CD8-positive, alpha-beta memory T cell (primary cell): ENCODE results near the gene EMID1. TPM values are rescaled to one million over a fixed set of nuclear protein-coding genes. Genes with fewer than 3 reads are reported as not detected.

Experiments used
- CTCF ChIA-PET: fragments of 350-600 bp; sonication (Branson Sonifier 250); formaldehyde crosslinking; loops from one replicate; lab custom pipeline; 2021; ENCODE audit warnings: antibody characterized with exemption; lab: Charles Lee
- POLR2A ChIA-PET: fragments of 350-600 bp; sonication (Branson Sonifier 250); formaldehyde crosslinking; loops from one replicate; lab custom pipeline; 2021; ENCODE audit warnings: antibody characterized with exemption; lab: Charles Lee
- DNase-seq, 5 donors: peaks; one replicate each; pipeline versions ENCODE4 v3.0.0 to v3.0.0-alpha.2; 2020 to 2022; ENCODE audit warnings: mixed read lengths in 1 of 5
- H3K27ac ChIP-seq: one replicate; pipeline ENCODE4 v1.7.0; 2013; ENCODE audit warnings: low read depth, mild to moderate bottlenecking, low read length, moderate library complexity
- H3K27me3 ChIP-seq: 2 replicates; pipeline ENCODE4 v1.7.0; 2013; ENCODE audit warnings: low read length, mild to moderate bottlenecking; ENCODE audit not compliant: insufficient read depth, poor library complexity, severe bottlenecking
- H3K36me3 ChIP-seq: 2 replicates; pipeline ENCODE4 v1.7.0; 2013; ENCODE audit warnings: mild to moderate bottlenecking, low read length, moderate library complexity; ENCODE audit not compliant: insufficient read depth
- H3K4me1 ChIP-seq: 2 replicates; pipeline ENCODE4 v1.7.0; 2013; ENCODE audit warnings: mild to moderate bottlenecking, low read length, moderate library complexity; ENCODE audit not compliant: insufficient read depth
- H3K4me3 ChIP-seq: 2 replicates; pipeline ENCODE4 v1.7.0; 2013; ENCODE audit warnings: mild to moderate bottlenecking, low read length
- H3K9me3 ChIP-seq: 2 replicates; pipeline ENCODE4 v1.7.0; 2013; ENCODE audit warnings: mild to moderate bottlenecking, low read length
- H3K27ac Mint-ChIP-seq, 8 donors: one replicate each; pipeline ENCODE4 v1.8.0; 2020 to 2021; ENCODE audit warnings: mixed read lengths in 8 of 8, mild to moderate bottlenecking in 6 of 8, inconsistent platforms in 3 of 8, moderate library complexity in 3 of 8
- H3K27me3 Mint-ChIP-seq, 2 donors: one replicate each; pipeline ENCODE4 v1.8.0; 2020 to 2021; ENCODE audit warnings: mixed read lengths in 2 of 2, mild to moderate bottlenecking in 1 of 2, moderate library complexity in 1 of 2
- H3K36me3 Mint-ChIP-seq, 3 donors: one replicate each; pipeline ENCODE4 v1.8.0; 2020 to 2021; ENCODE audit warnings: mixed read lengths in 3 of 3, inconsistent platforms in 1 of 3, mild to moderate bottlenecking in 1 of 3
- H3K4me1 Mint-ChIP-seq, 3 donors: one replicate each; pipeline ENCODE4 v1.8.0; 2020 to 2021; ENCODE audit warnings: mixed read lengths in 3 of 3, inconsistent platforms in 1 of 3, mild to moderate bottlenecking in 1 of 3
- H3K4me3 Mint-ChIP-seq, 7 donors: one replicate each; pipeline ENCODE4 v1.8.0; 2020 to 2021; ENCODE audit warnings: mixed read lengths in 7 of 7, mild to moderate bottlenecking in 6 of 7, moderate library complexity in 4 of 7, inconsistent platforms in 2 of 7
- H3K9me3 Mint-ChIP-seq, 5 donors: one replicate each; pipeline ENCODE4 v1.8.0; 2020 to 2022; ENCODE audit warnings: mixed read lengths in 5 of 5, mild to moderate bottlenecking in 3 of 5, moderate library complexity in 2 of 5, inconsistent platforms in 1 of 5
- polyA plus RNA-seq: library from polyadenylated mRNA; unstranded; fragments of 300-500 nt; fragmentation: Illumina TruSeq; gene quantifications from one replicate; pipeline ENCODE4 v1.2.3, GENCODE V29; 2021
- total RNA-seq, 2 experiments: library from RNA; stranded (reverse); gene quantifications; one replicate each; pipeline ENCODE4 v1.2.3, GENCODE V29; 2021

Gene EMID1
- total and polyA plus RNA-seq, 3 experiments from 2014 or later, result 0.31 TPM; not detected in 2

GRCh38 chr22:29306835-29307595 lies 101.3 kb downstream of the EMID1 start:
- peak overlapping the region; percentile 79 to 84 (median 82) for H3K4me3 Mint-ChIP-seq
- Histone ChIP-seq H3K9me3 (no peaks in the 10 kb centered on the region), H3K4me1 (peaks cover 3% of the 10 kb centered on the region), H3K27ac (peak overlapping the region; percentile 24), H3K27me3 (peaks cover 8% of the 10 kb centered on the region), H3K36me3 (no peaks in the 10 kb centered on the region), H3K4me3 (peak overlapping the region; percentile 56)
- peaks cover 9 to 22% of the 10 kb centered on the region in 2 donors for H3K27me3 Mint-ChIP-seq
- H3K9me3 Mint-ChIP-seq, result no peaks in the 10 kb centered on the region
- peak overlapping the region in 2 of 8 donors; percentile 34 to 76 for H3K27ac Mint-ChIP-seq
- H3K4me1 Mint-ChIP-seq, result peaks cover 10 to 35% (median 12%) of the 10 kb centered on the region in 3 donors
- no peaks in the 10 kb centered on the region for H3K36me3 Mint-ChIP-seq
- CTCF ChIA-PET, result no interaction called here
- DNase-seq, result peak in 3 of 5 donors; percentile 16 to 35 (median 20)
- POLR2A ChIA-PET, result no interaction called here

- ChIA-PET CTCF (no interaction called here), POLR2A (no interaction called here)
- peaks cover 3% of the 10 kb centered on the region for H3K4me1 ChIP-seq
- DNase-seq, result no peak
- H3K27ac Mint-ChIP-seq, result peak overlapping the region in 2 of 8 donors; percentile 34 to 76
- peaks cover 11 to 28% of the 10 kb centered on the region in 2 donors for H3K27me3 Mint-ChIP-seq
- no peaks in the 10 kb centered on the region for H3K9me3 ChIP-seq
- H3K27ac ChIP-seq, result peak overlapping the region; percentile 4
- no peaks in the 10 kb centered on the region for H3K36me3 ChIP-seq
- no peaks in the 10 kb centered on the region for H3K36me3 Mint-ChIP-seq
- H3K4me3 ChIP-seq, result no peak overlapping the region
- H3K4me1 Mint-ChIP-seq, result peaks cover 10 to 36% (median 12%) of the 10 kb centered on the region in 3 donors
- peaks cover 8% of the 10 kb centered on the region for H3K27me3 ChIP-seq
- no peaks in the 10 kb centered on the region for H3K9me3 Mint-ChIP-seq
- H3K4me3 Mint-ChIP-seq, result peak overlapping the region; percentile 77 to 84 (median 79)
Measured at GRCh38 chr22:29307596-29308147, 102.0 kb downstream of the EMID1 start.

GRCh38 chr22:29308148-29308790 lies 102.6 kb downstream of the EMID1 start:
- H3K36me3 ChIP-seq, result no peaks in the 10 kb centered on the region
- Mint-ChIP-seq H3K4me3 (peak overlapping the region; percentile 15 to 85 (median 34)), H3K27ac (peak overlapping the region in 2 of 8 donors; percentile 13 to 17), H3K4me1 (peaks cover 10 to 42% (median 12%) of the 10 kb centered on the region in 3 donors), H3K36me3 (no peaks in the 10 kb centered on the region), H3K27me3 (peaks cover 13 to 34% of the 10 kb centered on the region in 2 donors), H3K9me3 (no peaks in the 10 kb centered on the region)
- no peaks in the 10 kb centered on the region for H3K9me3 ChIP-seq
- no peak overlapping the region for H3K27ac ChIP-seq
- peaks cover 3% of the 10 kb centered on the region for H3K4me1 ChIP-seq
- H3K27me3 ChIP-seq, result peaks cover 14% of the 10 kb centered on the region
- POLR2A ChIA-PET, result no interaction called here
- no peak for DNase-seq
- CTCF ChIA-PET, result no interaction called here
- no peak overlapping the region for H3K4me3 ChIP-seq

- Mint-ChIP-seq H3K4me1 (peaks cover 13 to 47% (median 14%) of the 10 kb centered on the region in 3 donors), H3K9me3 (no peaks in the 10 kb centered on the region), H3K36me3 (no peaks in the 10 kb centered on the region), H3K27me3 (peaks cover 17 to 40% of the 10 kb centered on the region in 2 donors), H3K27ac (peak overlapping the region in 2 of 8 donors; percentile 13 to 17), H3K4me3 (peak overlapping the region; percentile 15 to 85 (median 34))
- no peaks in the 10 kb centered on the region for H3K36me3 ChIP-seq
- H3K27ac ChIP-seq, result no peak overlapping the region
- ChIA-PET POLR2A (no interaction called here), CTCF (no interaction called here)
- peaks cover 5% of the 10 kb centered on the region for H3K4me1 ChIP-seq
- H3K9me3 ChIP-seq, result no peaks in the 10 kb centered on the region
- H3K27me3 ChIP-seq, result peaks cover 17% of the 10 kb centered on the region
- no peak overlapping the region for H3K4me3 ChIP-seq
- DNase-seq, result peak in 2 of 5 donors; percentile 18 to 45
Measured at GRCh38 chr22:29308791-29309262, 103.1 kb downstream of the EMID1 start.

Other genes with a start within 250 kb of the EMID1 start
- gene C22orf31, start 144.1 kb upstream of the EMID1 start, total RNA-seq, result not detected
- gene C22orf31, start 144.1 kb upstream of the EMID1 start, polyA plus RNA-seq, result not detected
- under 1 TPM; 0.16 to 0.28 TPM for gene KREMEN1, start 132.9 kb upstream of the EMID1 start, total RNA-seq
- not detected for gene KREMEN1, start 132.9 kb upstream of the EMID1 start, polyA plus RNA-seq
- gene RHBDD3, start 62.1 kb downstream of the EMID1 start, total RNA-seq, result 10 to 100 TPM; 37.9 to 41.0 TPM
- gene RHBDD3, start 62.1 kb downstream of the EMID1 start, polyA plus RNA-seq, result 10.4 TPM
- 100 to 1,000 TPM; 312 to 327 TPM for gene EWSR1, start 62.4 kb downstream of the EMID1 start, total RNA-seq
- 219 TPM for gene EWSR1, start 62.4 kb downstream of the EMID1 start, polyA plus RNA-seq
- gene GAS2L1, start 100.8 kb downstream of the EMID1 start, total RNA-seq, result under 1 TPM; 0.61 to 0.71 TPM
- 0.58 TPM for gene GAS2L1, start 100.8 kb downstream of the EMID1 start, polyA plus RNA-seq
- not detected for gene RASL10A, start 109.8 kb downstream of the EMID1 start, total RNA-seq
- gene RASL10A, start 109.8 kb downstream of the EMID1 start, polyA plus RNA-seq, result not detected
- 10 to 100 TPM; 75.0 to 75.1 TPM for gene AP1B1, start 182.7 kb downstream of the EMID1 start, total RNA-seq
- 22.9 TPM for gene AP1B1, start 182.7 kb downstream of the EMID1 start, polyA plus RNA-seq
- gene RFPL1, start 232.7 kb downstream of the EMID1 start, total RNA-seq, result not detected
- not detected for gene RFPL1, start 232.7 kb downstream of the EMID1 start, polyA plus RNA-seq